Measurements from ENCODE around the gene ZAP70. TPM values are rescaled to one million over a fixed set of nuclear protein-coding genes. Genes with fewer than 3 reads are reported as not detected.
A peak's percentile ranks its signal among the peaks of the same experiment; 100 is the strongest.
"Not testable (repeated sequence)": the region's sequence is repeated elsewhere in the genome, so short reads cannot be mapped to it uniquely, and the experiment has no call there.

The ZAP70 gene
- not detected in 2 replicates for total RNA-seq (2014; rRNA removed; shearing (Covaris generic); ENCODE audit: low replicate concordance)

GRCh38 chr2:97713296-97714083 is at the start of gene ZAP70:
Gene ZAP70, plus strand, starts transcription at chr2:97713576. Its CDS starts 10,461 bp downstream, at chr2:97724037.
- Histone ChIP-seq H3K9me3 (ENCODE audit: low read length) (no peaks in the 10 kb centered on the region), H2AFZ (ENCODE audit: low read length) (no peak within 1 kb of the TSS), H3K4me1 (ENCODE audit: low read length) (no peaks in the 10 kb centered on the region; the same call in 1 of the 2 replicates), H3K36me3 (ENCODE audit: insufficient read depth, low read length) (no peaks in the 10 kb centered on the region), H3K9ac (ENCODE audit: low read length) (no peak within 1 kb of the TSS), H3K9me2 (replicated peaks; ENCODE audit: insufficient read depth, low read length) (no peaks in the 10 kb centered on the region), H4K20me1 (ENCODE audit: insufficient read depth, low read depth, low read length) (no peaks in the 10 kb centered on the region), H3K27me3 (ENCODE audit: low read length) (no peaks in the 10 kb centered on the region), H3K4me2 (ENCODE audit: low read depth, low read length, poor library complexity, severe bottlenecking) (no peak within 1 kb of the TSS), H3K27ac (ENCODE audit: low read length) (no peak within 1 kb of the TSS), H3K4me3 (ENCODE audit: low read length) (no peak within 1 kb of the TSS), H3K79me2 (ENCODE audit: low read length) (no peaks in the 10 kb centered on the region)
- no peak for DNase-seq

- no peak for DNase-seq
- peaks cover 21% of the 10 kb centered on the region for H3K4me1 ChIP-seq (ENCODE audit: low read length)
- no peaks in the 10 kb centered on the region for H4K20me1 ChIP-seq (ENCODE audit: insufficient read depth, low read depth, low read length)
- no peaks in the 10 kb centered on the region for H3K9me3 ChIP-seq (ENCODE audit: low read length)
- H3K79me2 ChIP-seq (ENCODE audit: low read length), result peaks cover 31% of the 10 kb centered on the region
- 0 out of 2 replicates have a peak overlapping the region, but pooled peaks have one; percentile 19 for H2AFZ ChIP-seq (ENCODE audit: low read length)
- H3K9ac ChIP-seq (ENCODE audit: low read length), result peak overlapping the region; percentile 80
- peak overlapping the region; percentile 86 for H3K4me3 ChIP-seq (ENCODE audit: low read length)
- H3K27me3 ChIP-seq (ENCODE audit: low read length), result no peaks in the 10 kb centered on the region
- H3K4me2 ChIP-seq (ENCODE audit: low read depth, low read length, poor library complexity, severe bottlenecking), result peak overlapping the region; percentile 83
- no peaks in the 10 kb centered on the region for H3K36me3 ChIP-seq (ENCODE audit: insufficient read depth, low read length)
- H3K27ac ChIP-seq (ENCODE audit: low read length), result peak overlapping the region; percentile 65
- no peaks in the 10 kb centered on the region for H3K9me2 ChIP-seq (replicated peaks; ENCODE audit: insufficient read depth, low read length)
Measured at GRCh38 chr2:97663626-97663961, 49.8 kb upstream of the ZAP70 start.

- peak within 1 kb of the TSS; percentile 86 for H3K4me3 ChIP-seq (ENCODE audit: low read length)
- H3K79me2 ChIP-seq (ENCODE audit: low read length), result peaks cover 31% of the 10 kb centered on the region
- no peaks in the 10 kb centered on the region for H3K9me3 ChIP-seq (ENCODE audit: low read length)
- H3K36me3 ChIP-seq (ENCODE audit: insufficient read depth, low read length), result no peaks in the 10 kb centered on the region
- peak within 1 kb of the TSS; percentile 83 for H3K4me2 ChIP-seq (ENCODE audit: low read depth, low read length, poor library complexity, severe bottlenecking)
- DNase-seq, result peak; percentile 99
- H3K27ac ChIP-seq (ENCODE audit: low read length), result peak within 1 kb of the TSS; percentile 65
- H2AFZ ChIP-seq (ENCODE audit: low read length), result peak within 1 kb of the TSS; percentile 96
- no peaks in the 10 kb centered on the region for H3K27me3 ChIP-seq (ENCODE audit: low read length)
- H3K4me1 ChIP-seq (ENCODE audit: low read length), result peaks cover 21% of the 10 kb centered on the region
- H3K9me2 ChIP-seq (replicated peaks; ENCODE audit: insufficient read depth, low read length), result no peaks in the 10 kb centered on the region
- peak within 1 kb of the TSS; percentile 85 for H3K9ac ChIP-seq (ENCODE audit: low read length)
- no peaks in the 10 kb centered on the region for H4K20me1 ChIP-seq (ENCODE audit: insufficient read depth, low read depth, low read length)
Measured at GRCh38 chr2:97663962-97664635, 49.3 kb upstream of the ZAP70 start, which contains the start of gene ACTR1B. Gene ACTR1B, minus strand, starts transcription at chr2:97664044. Its CDS starts 154 bp downstream, at chr2:97663890.

GRCh38 chr2:97664636-97664970 is 48.8 kb upstream of the ZAP70 start:
- peak overlapping the region; percentile 96 for H2AFZ ChIP-seq (ENCODE audit: low read length)
- H3K27ac ChIP-seq (ENCODE audit: low read length), result peak overlapping the region; percentile 55
- H3K4me2 ChIP-seq (ENCODE audit: low read depth, low read length, poor library complexity, severe bottlenecking), result peak overlapping the region; percentile 81
- H3K79me2 ChIP-seq (ENCODE audit: low read length), result peaks cover 31% of the 10 kb centered on the region
- no peak for DNase-seq
- H3K36me3 ChIP-seq (ENCODE audit: insufficient read depth, low read length), result no peaks in the 10 kb centered on the region
- H3K4me3 ChIP-seq (ENCODE audit: low read length), result peak overlapping the region; percentile 71
- H3K4me1 ChIP-seq (ENCODE audit: low read length), result peaks cover 21% of the 10 kb centered on the region
- H3K9ac ChIP-seq (ENCODE audit: low read length), result peak overlapping the region; percentile 85
- H3K9me3 ChIP-seq (ENCODE audit: low read length), result no peaks in the 10 kb centered on the region
- no peaks in the 10 kb centered on the region for H3K9me2 ChIP-seq (replicated peaks; ENCODE audit: insufficient read depth, low read length)
- no peaks in the 10 kb centered on the region for H3K27me3 ChIP-seq (ENCODE audit: low read length)
- no peaks in the 10 kb centered on the region for H4K20me1 ChIP-seq (ENCODE audit: insufficient read depth, low read depth, low read length)

GRCh38 chr2:97669448-97669847 is 43.9 kb upstream of the ZAP70 start, which contains the start of gene C2orf92:
Gene C2orf92, plus strand, starts transcription at chr2:97669713. Its CDS starts 76 bp downstream, at chr2:97669789.
- Histone ChIP-seq H3K9me3 (ENCODE audit: low read length) (no peaks in the 10 kb centered on the region), H3K9ac (ENCODE audit: low read length) (no peak within 1 kb of the TSS), H3K27ac (ENCODE audit: low read length) (no peak within 1 kb of the TSS), H3K4me3 (ENCODE audit: low read length) (no peak within 1 kb of the TSS), H3K4me2 (ENCODE audit: low read depth, low read length, poor library complexity, severe bottlenecking) (no peak within 1 kb of the TSS), H4K20me1 (ENCODE audit: insufficient read depth, low read depth, low read length) (no peaks in the 10 kb centered on the region), H2AFZ (ENCODE audit: low read length) (no peak within 1 kb of the TSS), H3K79me2 (ENCODE audit: low read length) (no peaks in the 10 kb centered on the region), H3K36me3 (ENCODE audit: insufficient read depth, low read length) (no peaks in the 10 kb centered on the region), H3K27me3 (ENCODE audit: low read length) (no peaks in the 10 kb centered on the region), H3K4me1 (ENCODE audit: low read length) (peaks cover 9% of the 10 kb centered on the region), H3K9me2 (replicated peaks; ENCODE audit: insufficient read depth, low read length) (no peaks in the 10 kb centered on the region)
- DNase-seq, result no peak

- no peak overlapping the region for H2AFZ ChIP-seq (ENCODE audit: low read length)
- H3K9ac ChIP-seq (ENCODE audit: low read length), result no peak overlapping the region
- no peaks in the 10 kb centered on the region for H4K20me1 ChIP-seq (ENCODE audit: insufficient read depth, low read depth, low read length)
- no peak overlapping the region for H3K27ac ChIP-seq (ENCODE audit: low read length)
- H3K36me3 ChIP-seq (ENCODE audit: insufficient read depth, low read length), result no peaks in the 10 kb centered on the region
- H3K9me3 ChIP-seq (ENCODE audit: low read length), result no peaks in the 10 kb centered on the region
- H3K4me2 ChIP-seq (ENCODE audit: low read depth, low read length, poor library complexity, severe bottlenecking), result no peak overlapping the region
- DNase-seq, result no peak
- H3K27me3 ChIP-seq (ENCODE audit: low read length), result no peaks in the 10 kb centered on the region
- H3K4me3 ChIP-seq (ENCODE audit: low read length), result no peak overlapping the region
- H3K9me2 ChIP-seq (replicated peaks; ENCODE audit: insufficient read depth, low read length), result no peaks in the 10 kb centered on the region
- peaks cover 10% of the 10 kb centered on the region for H3K4me1 ChIP-seq (ENCODE audit: low read length)
- H3K79me2 ChIP-seq (ENCODE audit: low read length), result no peaks in the 10 kb centered on the region
Measured at GRCh38 chr2:97670471-97670870, 42.9 kb upstream of the ZAP70 start.

GRCh38 chr2:97671526-97671925 is 41.9 kb upstream of the ZAP70 start:
- Histone ChIP-seq H3K9me3 (ENCODE audit: low read length) (no peaks in the 10 kb centered on the region), H3K27ac (ENCODE audit: low read length) (no peak overlapping the region), H3K4me2 (ENCODE audit: low read depth, low read length, poor library complexity, severe bottlenecking) (no peak overlapping the region), H3K9ac (ENCODE audit: low read length) (no peak overlapping the region), H2AFZ (ENCODE audit: low read length) (no peak overlapping the region), H4K20me1 (ENCODE audit: insufficient read depth, low read depth, low read length) (no peaks in the 10 kb centered on the region), H3K9me2 (replicated peaks; ENCODE audit: insufficient read depth, low read length) (no peaks in the 10 kb centered on the region), H3K79me2 (ENCODE audit: low read length) (no peaks in the 10 kb centered on the region), H3K4me3 (ENCODE audit: low read length) (no peak overlapping the region), H3K4me1 (ENCODE audit: low read length) (peaks cover 10% of the 10 kb centered on the region), H3K36me3 (ENCODE audit: insufficient read depth, low read length) (no peaks in the 10 kb centered on the region), H3K27me3 (ENCODE audit: low read length) (no peaks in the 10 kb centered on the region)
- no peak for DNase-seq

- not testable (repeated sequence) for H4K20me1 ChIP-seq (ENCODE audit: insufficient read depth, low read depth, low read length); H2AFZ ChIP-seq (ENCODE audit: low read length); H3K4me3 ChIP-seq (ENCODE audit: low read length); H3K79me2 ChIP-seq (ENCODE audit: low read length); H3K4me2 ChIP-seq (ENCODE audit: low read depth, low read length, poor library complexity, severe bottlenecking); H3K36me3 ChIP-seq (ENCODE audit: insufficient read depth, low read length); DNase-seq; H3K9me2 ChIP-seq (replicated peaks; ENCODE audit: insufficient read depth, low read length); H3K27ac ChIP-seq (ENCODE audit: low read length); H3K9ac ChIP-seq (ENCODE audit: low read length); H3K9me3 ChIP-seq (ENCODE audit: low read length); H3K27me3 ChIP-seq (ENCODE audit: low read length)
- peaks cover 10% of the 10 kb centered on the region for H3K4me1 ChIP-seq (ENCODE audit: low read length)
Measured at GRCh38 chr2:97672606-97673140, 40.7 kb upstream of the ZAP70 start.
